ENCODE data around the gene ARHGEF5. TPM values are rescaled to one million over a fixed set of nuclear protein-coding genes. Genes with fewer than 3 reads are reported as not detected.

Gene ARHGEF5
- total RNA-seq, 3 donors from 2014 or later (not counting 1 experiment from before 2014, with no cell fraction given), result 1.2 to 2.1 (median 1.8) TPM

DNA sequence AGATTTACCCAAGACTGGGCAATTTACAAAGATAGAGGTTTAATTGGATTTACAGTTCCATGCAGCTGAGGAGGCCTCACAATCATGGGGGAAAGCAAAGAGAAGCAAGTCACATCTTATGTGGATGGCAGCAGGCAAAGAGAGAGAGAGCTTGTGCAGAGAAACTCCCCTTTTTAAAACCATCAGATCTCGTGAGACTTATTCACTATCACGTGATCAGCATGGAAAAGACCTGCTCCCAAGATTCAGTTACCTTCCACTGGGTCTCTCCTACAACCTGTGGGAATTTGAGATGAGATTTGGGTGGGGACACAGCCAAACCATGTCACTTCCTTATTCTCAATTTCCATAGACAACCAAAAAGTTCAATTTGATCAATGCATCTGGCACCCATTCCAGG is 73.2 kb downstream of the ARHGEF5 start:
- Mint-ChIP-seq H3K4me3 (no peak overlapping the region), H3K27ac (no peak overlapping the region), H3K4me1 (no peaks in the 10 kb centered on the region), H3K36me3 (no peaks in the 10 kb centered on the region), H3K9me3 (peaks cover 4 to 11% of the 10 kb centered on the region in 2 donors), H3K27me3 (ENCODE audit: low read depth in 2 of 2) (peaks cover 0 to 7% of the 10 kb centered on the region in 2 donors)
- Histone ChIP-seq H3K4me3 (ENCODE audit: low read length) (no peak overlapping the region), H3K27me3 (ENCODE audit: control insufficient read depth, insufficient read depth, low read length) (no peaks in the 10 kb centered on the region), H3K36me3 (ENCODE audit: control insufficient read depth, insufficient read depth, low read length) (no peaks in the 10 kb centered on the region), H3K4me1 (ENCODE audit: control insufficient read depth, insufficient read depth, low read length) (no peaks in the 10 kb centered on the region), H3K27ac (ENCODE audit: low read length) (no peak overlapping the region), H3K9me3 (ENCODE audit: control insufficient read depth, insufficient read depth, low read length) (peaks cover 9% of the 10 kb centered on the region)
- ATAC-seq (no peak), DNase-seq (no peak)
- TF ChIP-seq, protein P1, sequence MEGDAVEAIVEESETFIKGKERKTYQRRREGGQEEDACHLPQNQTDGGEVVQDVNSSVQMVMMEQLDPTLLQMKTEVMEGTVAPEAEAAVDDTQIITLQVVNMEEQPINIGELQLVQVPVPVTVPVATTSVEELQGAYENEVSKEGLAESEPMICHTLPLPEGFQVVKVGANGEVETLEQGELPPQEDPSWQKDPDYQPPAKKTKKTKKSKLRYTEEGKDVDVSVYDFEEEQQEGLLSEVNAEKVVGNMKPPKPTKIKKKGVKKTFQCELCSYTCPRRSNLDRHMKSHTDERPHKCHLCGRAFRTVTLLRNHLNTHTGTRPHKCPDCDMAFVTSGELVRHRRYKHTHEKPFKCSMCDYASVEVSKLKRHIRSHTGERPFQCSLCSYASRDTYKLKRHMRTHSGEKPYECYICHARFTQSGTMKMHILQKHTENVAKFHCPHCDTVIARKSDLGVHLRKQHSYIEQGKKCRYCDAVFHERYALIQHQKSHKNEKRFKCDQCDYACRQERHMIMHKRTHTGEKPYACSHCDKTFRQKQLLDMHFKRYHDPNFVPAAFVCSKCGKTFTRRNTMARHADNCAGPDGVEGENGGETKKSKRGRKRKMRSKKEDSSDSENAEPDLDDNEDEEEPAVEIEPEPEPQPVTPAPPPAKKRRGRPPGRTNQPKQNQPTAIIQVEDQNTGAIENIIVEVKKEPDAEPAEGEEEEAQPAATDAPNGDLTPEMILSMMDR (IDR thresholded peaks at IDR 0.05), result no peak
- WGBS (ENCODE audit: insufficient coverage), result 100% methylated on average over 1 of the region's 2 CpGs
- intact Hi-C loops (cut with micrococcal nuclease), result no loop called here

Other genes starting within 250 kb of the ARHGEF5 start
- not detected for gene OR2A2, start 245.8 kb upstream of the ARHGEF5 start, total RNA-seq
- gene OR2A14, start 232.2 kb upstream of the ARHGEF5 start, total RNA-seq, result not detected
- gene CTAGE4, start 171.9 kb upstream of the ARHGEF5 start, total RNA-seq, result under 1 TPM in 2 of 3 donors, not detected in 1; 0.33 to 0.40 TPM
- gene ARHGEF35, start 159.6 kb upstream of the ARHGEF5 start, total RNA-seq, result 1 to 10 TPM in 2 of 3 donors, under 1 TPM in 1; 0.50 to 2.4 (median 1.2) TPM
- gene OR2A42, start 115.8 kb upstream of the ARHGEF5 start, total RNA-seq, result not detected
- 1 to 10 TPM in 1 of 3 donors, under 1 TPM in 1, not detected in 1; 0.73 to 1.4 TPM for gene OR2A7, start 90.6 kb upstream of the ARHGEF5 start, total RNA-seq
- under 1 TPM in 2 of 3 donors, not detected in 1; 0.33 to 0.66 TPM for gene CTAGE8, start 86.1 kb upstream of the ARHGEF5 start, total RNA-seq
- gene OR2A1, start 43.0 kb upstream of the ARHGEF5 start, total RNA-seq, result not detected
- gene NOBOX, start 48.3 kb downstream of the ARHGEF5 start, total RNA-seq, result not detected